Inferior parietal cortex (tissue), 1 donor: ENCODE data around the gene ARHGAP33.

Experiments used
- DNase-seq: peaks from one replicate; pipeline ENCODE4 v3.0.0-alpha.2; 2016; ENCODE audit errors: extremely low spot score

Gene ARHGAP33

GRCh38 chr19:35777086-35777841, 1.9 kb downstream of the ARHGAP33 start:
- no peak for DNase-seq

GRCh38 chr19:35777961-35778360, 2.6 kb downstream of the ARHGAP33 start:
- no peak for DNase-seq

DNA sequence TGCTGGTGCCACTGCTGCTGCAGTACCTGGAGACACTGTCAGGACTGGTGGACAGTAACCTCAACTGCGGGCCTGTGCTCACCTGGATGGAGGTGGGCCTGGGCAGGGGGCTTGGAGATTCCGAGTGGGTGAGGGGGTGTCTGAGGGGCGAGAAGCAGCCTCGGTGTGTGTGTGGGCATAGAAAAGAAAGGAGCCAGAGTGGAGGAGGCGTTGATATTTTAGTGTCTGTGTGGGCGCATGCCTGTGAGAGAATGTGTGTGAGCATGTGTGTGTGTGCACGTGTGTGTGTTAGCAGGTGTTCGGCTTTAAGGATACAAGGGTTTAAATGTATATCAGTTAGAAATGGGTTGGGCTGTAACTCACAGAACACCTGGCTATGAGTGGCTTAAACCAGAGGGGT, 3.7 kb downstream of the ARHGAP33 start:
- no peak for DNase-seq

- no peak for DNase-seq
These were observed 4.7 kb downstream of the ARHGAP33 start for GRCh38 chr19:35780058-35780457.

- DNase-seq: no peak
These were observed 5.4 kb downstream of the ARHGAP33 start for GRCh38 chr19:35780717-35781116.

DNA sequence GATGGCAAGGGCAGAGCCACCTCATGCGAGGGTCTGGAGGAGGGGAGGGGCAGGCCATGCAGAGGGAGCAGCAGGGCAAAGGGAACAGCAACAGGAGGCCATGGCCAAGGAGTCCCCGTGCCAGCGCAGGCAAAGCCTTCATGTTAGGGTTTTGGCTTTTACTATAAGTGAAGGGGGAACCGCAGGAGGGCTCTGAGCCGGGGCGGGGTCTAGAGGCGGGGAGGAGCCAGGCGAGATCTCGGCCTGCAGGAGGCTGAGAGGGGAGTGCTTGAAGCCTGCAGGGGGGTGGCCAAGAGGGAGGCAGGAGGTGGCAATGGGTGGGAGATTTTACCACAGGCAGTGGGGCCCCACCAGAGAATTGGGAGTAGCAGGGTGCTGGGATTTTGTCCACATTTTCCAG, 6.3 kb downstream of the ARHGAP33 start:
- DNase-seq: no peak

DNA sequence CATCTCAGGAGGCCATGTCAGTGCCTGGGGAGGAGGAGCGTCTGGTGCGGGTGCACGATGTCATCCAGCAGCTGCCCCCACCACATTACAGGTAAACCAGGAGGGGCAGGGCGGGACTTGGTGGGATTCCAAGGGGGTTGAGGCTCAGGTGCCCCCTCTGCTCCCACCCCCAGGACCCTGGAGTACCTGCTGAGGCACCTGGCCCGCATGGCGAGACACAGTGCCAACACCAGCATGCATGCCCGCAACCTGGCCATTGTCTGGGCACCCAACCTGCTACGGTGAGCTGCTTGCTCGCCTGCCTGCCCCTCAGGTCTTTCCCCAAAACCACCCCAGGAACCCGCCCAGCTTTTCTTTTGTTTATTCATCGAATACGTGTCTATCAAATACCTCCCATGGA, 7.2 kb downstream of the ARHGAP33 start:
- no peak for DNase-seq

DNA sequence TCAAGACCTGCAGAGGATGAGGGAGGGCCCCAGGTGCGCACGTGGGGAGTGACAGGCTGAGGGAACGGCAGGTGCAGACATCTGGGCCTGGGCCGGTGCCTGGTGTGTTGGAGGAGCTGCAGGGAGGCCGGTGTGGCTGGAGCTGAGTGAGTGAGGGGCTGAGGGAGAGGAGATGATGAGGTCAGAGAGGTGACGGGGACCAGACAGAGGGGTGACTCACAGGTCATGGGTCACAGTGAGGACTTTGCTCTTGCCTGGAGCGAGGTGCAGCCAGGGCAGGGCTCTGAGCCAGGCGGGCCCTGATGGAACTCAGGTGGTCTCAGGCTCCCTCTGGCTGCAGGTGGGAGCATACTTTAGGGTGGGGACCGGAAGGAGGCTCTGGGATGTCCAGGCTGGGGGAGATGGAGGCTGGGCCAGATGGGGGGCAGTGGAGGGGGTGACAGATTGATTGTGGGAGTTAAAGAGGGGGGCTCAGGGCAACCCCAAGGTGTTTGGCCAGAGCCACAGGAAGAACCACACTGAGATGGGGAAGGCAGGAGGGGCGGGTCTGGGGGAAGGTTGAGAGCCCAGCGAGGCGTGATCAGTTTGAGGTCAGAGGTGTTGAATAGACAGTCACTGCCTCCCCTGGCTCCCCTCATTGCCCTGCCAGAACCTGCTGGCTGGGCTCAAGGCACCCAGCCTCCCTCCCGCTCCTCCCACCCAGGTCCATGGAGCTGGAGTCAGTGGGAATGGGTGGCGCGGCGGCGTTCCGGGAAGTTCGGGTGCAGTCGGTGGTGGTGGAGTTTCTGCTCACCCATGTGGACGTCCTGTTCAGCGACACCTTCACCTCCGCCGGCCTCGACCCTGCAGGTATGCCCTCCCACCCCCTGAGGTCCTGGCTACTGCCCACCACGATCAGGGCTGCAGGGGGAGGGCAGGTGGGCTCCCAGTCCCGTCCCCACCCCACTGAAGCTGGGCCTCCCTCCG, 8.4 kb downstream of the ARHGAP33 start:
- DNase-seq: no peak

DNA sequence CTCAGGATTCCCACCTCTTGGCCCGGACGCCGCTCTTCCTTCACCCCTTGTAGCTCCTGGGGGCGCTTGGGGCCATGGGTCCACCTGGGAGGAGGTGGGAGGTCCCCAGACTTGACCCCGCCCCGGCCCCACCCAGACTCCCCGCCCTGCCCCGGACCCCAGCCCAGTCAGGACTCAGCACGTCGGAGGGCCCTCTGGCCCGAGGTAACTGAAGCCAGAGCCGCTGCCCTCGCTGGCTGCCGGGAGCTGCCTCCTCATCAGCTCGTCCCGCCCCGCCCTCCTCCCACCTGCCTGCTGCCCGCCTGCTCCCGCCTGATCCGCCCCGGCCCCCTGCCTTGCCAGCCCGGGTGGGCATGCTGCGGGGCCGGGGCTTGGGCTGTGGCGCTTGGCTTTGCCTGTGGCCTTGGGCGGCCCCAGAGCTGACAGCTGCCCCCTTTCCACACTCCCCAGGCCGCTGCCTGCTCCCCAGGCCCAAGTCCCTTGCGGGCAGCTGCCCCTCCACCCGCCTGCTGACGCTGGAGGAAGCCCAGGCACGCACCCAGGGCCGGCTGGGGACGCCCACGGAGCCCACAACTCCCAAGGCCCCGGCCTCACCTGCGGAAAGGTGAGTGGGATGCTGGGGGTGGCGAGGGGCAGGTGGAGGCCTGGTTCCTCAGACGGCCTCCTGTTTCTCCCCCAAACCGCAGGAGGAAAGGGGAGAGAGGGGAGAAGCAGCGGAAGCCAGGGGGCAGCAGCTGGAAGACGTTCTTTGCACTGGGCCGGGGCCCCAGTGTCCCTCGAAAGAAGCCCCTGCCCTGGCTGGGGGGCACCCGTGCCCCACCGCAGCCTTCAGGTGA, 9.4 kb downstream of the ARHGAP33 start:
- no peak for DNase-seq

GRCh38 chr19:35785339-35785627, 9.9 kb downstream of the ARHGAP33 start:
- DNase-seq: no peak

- no peak for DNase-seq
These were observed 11.2 kb downstream of the ARHGAP33 start for GRCh38 chr19:35786299-35787160.

GRCh38 chr19:35787227-35787799, 11.9 kb downstream of the ARHGAP33 start:
- no peak for DNase-seq

DNA sequence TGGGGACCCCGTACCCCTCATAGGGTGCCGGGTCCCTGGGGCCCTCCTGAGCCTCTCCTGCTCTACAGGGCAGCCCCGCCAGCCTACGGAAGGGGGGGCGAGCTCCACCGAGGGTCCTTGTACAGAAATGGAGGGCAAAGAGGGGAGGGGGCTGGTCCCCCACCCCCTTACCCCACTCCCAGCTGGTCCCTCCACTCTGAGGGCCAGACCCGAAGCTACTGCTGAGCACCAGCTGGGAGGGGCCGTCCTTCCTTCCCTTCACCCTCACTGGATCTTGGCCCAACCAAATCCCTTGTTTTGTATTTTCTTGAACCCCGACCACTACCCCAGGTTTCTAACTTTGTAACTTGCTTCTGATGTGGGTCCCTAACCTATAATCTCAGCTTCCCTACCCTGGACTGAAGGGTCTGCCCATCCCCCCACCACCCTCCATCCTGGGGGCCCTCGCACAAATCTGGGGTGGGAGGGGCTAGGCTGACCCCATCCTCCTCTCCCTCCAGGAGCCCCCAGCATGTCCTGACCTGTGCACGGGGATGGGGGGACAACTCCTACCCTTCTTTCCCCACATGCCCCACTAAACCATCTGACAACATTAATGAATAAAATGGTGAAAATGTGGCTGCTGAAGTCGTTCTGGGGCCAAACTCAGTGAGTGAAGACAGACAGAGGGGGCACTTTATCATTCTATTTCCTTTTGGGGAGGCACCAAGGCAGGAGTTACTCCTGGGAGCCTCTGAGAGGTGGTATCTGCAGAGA, 13.0 kb downstream of the ARHGAP33 start:
- DNase-seq: no peak

DNA sequence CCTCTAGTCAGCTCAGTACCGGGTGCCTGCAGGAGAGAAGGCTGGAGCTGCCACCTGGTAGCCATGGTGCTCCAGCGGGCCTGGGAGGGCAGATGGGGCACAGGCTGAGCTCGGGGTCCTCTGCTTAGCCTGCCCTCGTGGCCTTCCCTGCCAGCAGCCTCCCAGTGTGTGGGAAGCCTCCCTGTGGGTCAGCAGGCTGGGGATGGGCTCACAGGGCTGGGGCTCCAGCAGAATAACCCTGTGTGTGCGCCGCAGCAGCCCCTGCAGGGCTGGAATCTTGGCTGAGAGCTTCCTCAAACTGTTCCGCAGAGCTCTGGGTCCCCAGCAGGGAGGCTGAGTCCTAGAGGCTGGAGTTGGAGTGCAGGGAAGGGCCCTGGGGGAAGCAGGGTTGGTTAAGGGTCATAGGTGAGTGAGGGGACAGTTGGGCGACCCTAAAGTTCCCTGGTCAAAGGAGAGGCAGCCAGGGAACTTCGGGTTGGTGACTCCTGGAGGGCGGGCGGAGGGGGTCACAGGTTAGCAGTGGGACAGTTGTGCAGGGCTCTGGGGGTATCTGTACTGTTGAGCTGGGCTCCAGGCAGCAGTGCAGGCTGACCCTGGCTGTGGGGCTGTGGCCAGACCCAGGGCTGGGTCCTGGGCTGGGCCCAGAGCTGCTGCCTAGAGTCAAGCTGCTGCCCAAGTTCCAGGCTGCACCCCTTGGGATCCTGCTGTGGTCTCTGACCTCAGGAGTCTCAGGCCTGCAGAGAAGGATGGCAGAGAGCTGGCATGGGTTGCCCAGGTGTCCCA, 14.0 kb downstream of the ARHGAP33 start:
- no peak for DNase-seq

- no peak for DNase-seq
These were observed 14.9 kb downstream of the ARHGAP33 start for GRCh38 chr19:35789978-35790944.

DNA sequence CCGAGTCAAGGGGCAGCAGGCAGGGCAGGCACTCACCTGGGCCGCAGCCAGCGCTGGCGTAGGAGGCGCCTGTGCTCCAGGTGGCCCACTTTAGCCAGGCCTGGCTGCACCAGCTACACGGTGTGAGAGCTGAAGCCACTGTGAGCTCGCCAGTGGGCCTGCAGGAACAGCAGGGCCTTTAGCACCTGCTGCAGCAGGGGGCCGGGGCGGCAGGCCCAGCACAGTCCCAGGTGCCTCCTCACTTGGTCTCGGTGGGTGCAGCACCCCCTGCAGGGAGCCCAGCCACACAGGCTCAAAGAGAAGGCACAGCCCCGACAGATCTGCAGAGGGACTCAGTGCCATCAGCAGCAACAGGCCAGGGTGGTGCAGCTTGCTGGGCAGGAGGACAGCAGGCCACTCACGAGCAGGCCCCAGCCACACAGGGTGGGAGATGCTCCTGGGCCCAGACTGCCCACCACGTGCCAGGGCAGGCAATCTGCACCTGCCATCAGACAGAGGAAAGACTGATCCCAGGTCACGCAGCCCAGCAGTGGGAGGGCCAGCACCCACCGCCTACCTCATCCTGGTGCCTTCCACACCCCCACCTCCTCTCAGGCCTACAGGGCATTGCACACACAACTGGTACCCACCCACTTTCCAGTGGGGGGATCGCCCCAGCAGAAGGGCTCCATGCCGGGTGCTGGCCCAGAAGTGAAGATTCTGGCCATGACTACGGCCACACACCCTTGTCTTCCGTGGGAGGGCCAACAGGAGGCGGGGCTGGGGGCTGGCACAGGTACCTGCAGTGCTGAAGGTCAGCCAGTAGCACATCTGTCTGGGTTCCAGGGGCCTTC, 15.8 kb downstream of the ARHGAP33 start:
- DNase-seq: no peak

DNA sequence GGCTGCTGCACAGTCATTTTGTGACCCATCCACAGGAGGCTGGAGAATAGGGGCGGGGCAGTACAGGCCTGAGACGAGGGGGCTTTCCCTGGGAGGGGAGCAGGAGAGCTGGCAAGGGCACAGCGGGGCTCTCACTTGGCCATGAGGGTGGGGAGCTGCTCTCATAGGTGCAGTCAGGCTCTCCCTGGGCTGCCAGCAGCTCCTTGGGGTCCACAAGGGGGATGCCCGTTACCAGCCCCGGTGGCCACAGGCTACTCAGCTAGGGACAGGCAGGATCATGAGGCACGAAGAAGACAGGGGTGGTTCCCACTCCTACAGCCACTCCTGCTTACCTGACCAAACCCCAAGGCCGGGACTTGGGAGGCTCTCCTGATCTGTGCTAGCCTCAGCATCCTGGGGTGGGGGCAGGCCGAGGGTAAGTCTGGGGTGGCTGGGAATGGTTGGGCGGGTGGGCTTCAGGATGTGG, 16.5 kb downstream of the ARHGAP33 start:
- DNase-seq: no peak
